ENCODE measurements around the gene OPALIN. TPM values are rescaled to one million over a fixed set of nuclear protein-coding genes. Genes with fewer than 3 reads are reported as not detected.

The OPALIN gene
- total RNA-seq, 3 donors from 2014 or later, result not detected

GRCh38 chr10:96389785-96390184 is 31.0 kb upstream of the OPALIN start:
- no peak for ATAC-seq
- DNase-seq, result no peak
- TF ChIP-seq, protein P1, sequence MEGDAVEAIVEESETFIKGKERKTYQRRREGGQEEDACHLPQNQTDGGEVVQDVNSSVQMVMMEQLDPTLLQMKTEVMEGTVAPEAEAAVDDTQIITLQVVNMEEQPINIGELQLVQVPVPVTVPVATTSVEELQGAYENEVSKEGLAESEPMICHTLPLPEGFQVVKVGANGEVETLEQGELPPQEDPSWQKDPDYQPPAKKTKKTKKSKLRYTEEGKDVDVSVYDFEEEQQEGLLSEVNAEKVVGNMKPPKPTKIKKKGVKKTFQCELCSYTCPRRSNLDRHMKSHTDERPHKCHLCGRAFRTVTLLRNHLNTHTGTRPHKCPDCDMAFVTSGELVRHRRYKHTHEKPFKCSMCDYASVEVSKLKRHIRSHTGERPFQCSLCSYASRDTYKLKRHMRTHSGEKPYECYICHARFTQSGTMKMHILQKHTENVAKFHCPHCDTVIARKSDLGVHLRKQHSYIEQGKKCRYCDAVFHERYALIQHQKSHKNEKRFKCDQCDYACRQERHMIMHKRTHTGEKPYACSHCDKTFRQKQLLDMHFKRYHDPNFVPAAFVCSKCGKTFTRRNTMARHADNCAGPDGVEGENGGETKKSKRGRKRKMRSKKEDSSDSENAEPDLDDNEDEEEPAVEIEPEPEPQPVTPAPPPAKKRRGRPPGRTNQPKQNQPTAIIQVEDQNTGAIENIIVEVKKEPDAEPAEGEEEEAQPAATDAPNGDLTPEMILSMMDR (IDR thresholded peaks at IDR 0.05), result no peak
- H3K9me3 ChIP-seq, result no peaks in the 10 kb centered on the region
- no peak overlapping the region for H3K4me3 ChIP-seq
- H3K4me1 ChIP-seq (ENCODE audit: low read depth), result no peaks in the 10 kb centered on the region
- H3K36me3 ChIP-seq (ENCODE audit: low read depth), result no peaks in the 10 kb centered on the region
- intact Hi-C loops (cut with DNase I, micrococcal nuclease), result no loop called here

- H3K4me3 ChIP-seq, result no peak overlapping the region
- DNase-seq, result no peak
- no peaks in the 10 kb centered on the region for H3K4me1 ChIP-seq (ENCODE audit: low read depth)
- no peak for ATAC-seq
- no peaks in the 10 kb centered on the region for H3K36me3 ChIP-seq (ENCODE audit: low read depth)
- intact Hi-C loops (cut with DNase I, micrococcal nuclease), result no loop called here
- TF ChIP-seq, protein P1 (IDR thresholded peaks at IDR 0.05), result no peak
- no peaks in the 10 kb centered on the region for H3K9me3 ChIP-seq
Measured at GRCh38 chr10:96387601-96388000, 28.8 kb upstream of the OPALIN start.

- intact Hi-C loops (cut with DNase I, micrococcal nuclease), result no loop called here
- DNase-seq, result no peak
Measured at GRCh38 chr10:96387161-96387560, 28.4 kb upstream of the OPALIN start.

DNA sequence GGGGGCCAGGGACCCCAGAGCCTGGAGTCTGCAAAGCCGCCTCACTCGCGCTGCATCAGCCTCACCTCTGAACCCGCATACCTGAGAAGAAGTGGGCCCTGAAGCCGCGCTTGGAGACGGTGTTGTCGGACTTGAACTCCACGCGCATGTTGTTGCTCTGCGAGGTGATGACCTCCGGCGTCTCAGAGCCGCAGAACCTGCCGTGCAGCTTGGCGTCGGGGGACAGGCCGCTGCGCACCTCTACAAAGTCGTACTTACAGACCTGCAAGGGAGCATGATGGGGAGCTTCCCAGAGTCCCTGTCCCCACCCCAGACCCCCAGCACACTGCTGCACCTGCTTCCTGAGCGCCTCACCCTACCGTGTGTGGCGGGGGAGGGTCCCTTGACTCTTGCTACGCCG is 25.7 kb upstream of the OPALIN start:
- TF ChIP-seq, protein P1 (IDR thresholded peaks at IDR 0.05), result no peak
- Histone ChIP-seq H3K4me1 (ENCODE audit: low read depth) (no peaks in the 10 kb centered on the region), H3K4me3 (no peak overlapping the region), H3K36me3 (ENCODE audit: low read depth) (no peaks in the 10 kb centered on the region), H3K9me3 (no peaks in the 10 kb centered on the region)
- DNase-seq (no peak), ATAC-seq (no peak)
- intact Hi-C loops (cut with DNase I, micrococcal nuclease), result no loop called here

More at GRCh38 chr10:96387161-96387560, 28.4 kb upstream of the OPALIN start:
- TF ChIP-seq, protein P1 (IDR thresholded peaks at IDR 0.05), result no peak
- no peaks in the 10 kb centered on the region for H3K36me3 ChIP-seq (ENCODE audit: low read depth)
- ATAC-seq, result no peak
- H3K4me1 ChIP-seq (ENCODE audit: low read depth), result no peaks in the 10 kb centered on the region
- H3K4me3 ChIP-seq, result no peak overlapping the region
- H3K9me3 ChIP-seq, result no peaks in the 10 kb centered on the region

GRCh38 chr10:96380821-96381220 is 22.0 kb upstream of the OPALIN start:
- no peaks in the 10 kb centered on the region for H3K36me3 ChIP-seq (ENCODE audit: low read depth)
- no peak overlapping the region for H3K4me3 ChIP-seq
- H3K9me3 ChIP-seq, result no peaks in the 10 kb centered on the region
- intact Hi-C loops (cut with DNase I, micrococcal nuclease), result no loop called here
- TF ChIP-seq, protein P1 (IDR thresholded peaks at IDR 0.05), result no peak
- no peak for DNase-seq
- ATAC-seq, result peak; percentile 34
- H3K4me1 ChIP-seq (ENCODE audit: low read depth), result no peaks in the 10 kb centered on the region

DNA sequence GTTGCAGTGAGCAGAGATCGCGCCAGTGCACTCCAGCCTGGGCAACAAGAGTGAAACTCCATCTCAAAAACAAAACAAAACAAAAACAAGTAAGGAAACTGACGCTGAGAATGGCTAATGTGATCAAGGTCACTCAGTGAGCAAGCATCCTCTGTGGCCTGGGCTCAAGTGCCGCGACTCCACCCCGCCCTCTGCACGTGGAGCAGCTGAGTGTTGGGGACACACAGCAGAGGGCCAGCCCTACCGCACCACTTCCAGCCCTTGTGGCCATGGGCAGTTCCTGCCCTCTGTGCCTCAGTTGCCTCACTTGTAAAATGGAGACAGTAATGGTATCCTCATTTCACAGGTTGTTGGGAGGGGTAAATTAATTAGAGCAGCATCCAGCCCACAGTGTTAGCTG is 21.0 kb upstream of the OPALIN start:
- no peak for ATAC-seq
- no peak for DNase-seq
- no peak overlapping the region for H3K4me3 ChIP-seq
- H3K4me1 ChIP-seq (ENCODE audit: low read depth), result no peaks in the 10 kb centered on the region
- TF ChIP-seq, protein P1 (IDR thresholded peaks at IDR 0.05), result no peak
- intact Hi-C loops (cut with DNase I, micrococcal nuclease), result loop anchor here in 1 of 2 donors (10.0 kb wide), 1 partner anchor 445 kb away; no protein-coding TSS in a partner anchor
- no peaks in the 10 kb centered on the region for H3K9me3 ChIP-seq
- no peaks in the 10 kb centered on the region for H3K36me3 ChIP-seq (ENCODE audit: low read depth)

All from mucosa of descending colon (tissue), 3 donors.